Mesothelial cell of epicardium (in vitro differentiated cells): Measurements from ENCODE around the gene EAF1. TPM values are rescaled to one million over a fixed set of nuclear protein-coding genes. Genes with fewer than 3 reads are reported as not detected.
"Not testable (repeated sequence)": the region's sequence is repeated elsewhere in the genome, so short reads cannot be mapped to it uniquely, and the experiment has no call there.

ENCODE experiments used
- DNase-seq, 2 experiments: peaks; one replicate each; pipeline ENCODE4 v3.0.0; 2021; ENCODE audit warnings: low spot score in 2 of 2; ENCODE audit not compliant: unreplicated experiment in 2 of 2
- H3K27ac Mint-ChIP-seq: 2 replicates; pipeline ENCODE4 v1.8.0; 2021; ENCODE audit warnings: mixed read lengths
- H3K27me3 Mint-ChIP-seq: 2 replicates; pipeline ENCODE4 v1.8.0; 2021; ENCODE audit warnings: low read depth, mixed read lengths
- H3K36me3 Mint-ChIP-seq: 2 replicates; pipeline ENCODE4 v1.8.0; 2021; ENCODE audit warnings: mixed read lengths
- H3K4me1 Mint-ChIP-seq: 2 replicates; pipeline ENCODE4 v1.8.0; 2021; ENCODE audit warnings: mixed read lengths
- H3K4me3 Mint-ChIP-seq: 2 replicates; pipeline ENCODE4 v1.8.0; 2021; ENCODE audit warnings: mild to moderate bottlenecking, moderate library complexity, mixed read lengths
- H3K9me3 Mint-ChIP-seq: 2 replicates; pipeline ENCODE4 v1.8.0; 2021; ENCODE audit warnings: mixed read lengths
- total RNA-seq: library from RNA; stranded (reverse); gene quantifications from 3 replicates; pipeline ENCODE4 v1.2.1, GENCODE V29; 2021
- TF ChIP-seq, protein P1 (sequence below): fragments of 200-600 bp; sonication (generic); IDR thresholded peaks from one replicate; pipeline ENCODE4 v1.5.0; 2021; ENCODE audit warnings: antibody characterized with exemption; ENCODE audit not compliant: unreplicated experiment

EAF1 gene
- total RNA-seq, 1 donor from 2014 or later, result 17.1 TPM

DNA sequence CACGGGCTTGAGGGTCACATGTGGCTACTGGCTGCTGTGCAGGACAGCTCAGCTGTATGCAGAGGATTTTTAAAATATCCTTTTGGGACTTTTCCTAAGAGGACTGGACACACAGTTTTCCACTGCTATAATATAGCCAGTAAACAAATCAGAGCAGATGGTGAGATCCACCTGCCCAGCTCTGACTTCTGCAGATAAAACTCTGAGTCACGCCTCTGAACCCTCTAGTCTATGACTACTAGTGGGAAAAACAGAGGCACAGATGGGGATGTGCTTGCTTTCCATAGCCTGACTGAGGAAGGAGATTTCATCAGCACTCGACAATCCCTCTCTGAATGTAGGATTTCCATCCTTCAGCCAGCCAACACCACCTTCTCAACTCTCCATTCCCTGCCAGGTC, 49.0 kb downstream of the EAF1 start:
- Mint-ChIP-seq H3K36me3 (no peaks in the 10 kb centered on the region), H3K9me3 (peaks cover 4% of the 10 kb centered on the region), H3K4me3 (no peak overlapping the region), H3K27ac (no peak overlapping the region), H3K4me1 (no peaks in the 10 kb centered on the region), H3K27me3 (no peaks in the 10 kb centered on the region)
- TF ChIP-seq, protein P1, sequence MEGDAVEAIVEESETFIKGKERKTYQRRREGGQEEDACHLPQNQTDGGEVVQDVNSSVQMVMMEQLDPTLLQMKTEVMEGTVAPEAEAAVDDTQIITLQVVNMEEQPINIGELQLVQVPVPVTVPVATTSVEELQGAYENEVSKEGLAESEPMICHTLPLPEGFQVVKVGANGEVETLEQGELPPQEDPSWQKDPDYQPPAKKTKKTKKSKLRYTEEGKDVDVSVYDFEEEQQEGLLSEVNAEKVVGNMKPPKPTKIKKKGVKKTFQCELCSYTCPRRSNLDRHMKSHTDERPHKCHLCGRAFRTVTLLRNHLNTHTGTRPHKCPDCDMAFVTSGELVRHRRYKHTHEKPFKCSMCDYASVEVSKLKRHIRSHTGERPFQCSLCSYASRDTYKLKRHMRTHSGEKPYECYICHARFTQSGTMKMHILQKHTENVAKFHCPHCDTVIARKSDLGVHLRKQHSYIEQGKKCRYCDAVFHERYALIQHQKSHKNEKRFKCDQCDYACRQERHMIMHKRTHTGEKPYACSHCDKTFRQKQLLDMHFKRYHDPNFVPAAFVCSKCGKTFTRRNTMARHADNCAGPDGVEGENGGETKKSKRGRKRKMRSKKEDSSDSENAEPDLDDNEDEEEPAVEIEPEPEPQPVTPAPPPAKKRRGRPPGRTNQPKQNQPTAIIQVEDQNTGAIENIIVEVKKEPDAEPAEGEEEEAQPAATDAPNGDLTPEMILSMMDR, result no peak
- no peak for DNase-seq

DNA sequence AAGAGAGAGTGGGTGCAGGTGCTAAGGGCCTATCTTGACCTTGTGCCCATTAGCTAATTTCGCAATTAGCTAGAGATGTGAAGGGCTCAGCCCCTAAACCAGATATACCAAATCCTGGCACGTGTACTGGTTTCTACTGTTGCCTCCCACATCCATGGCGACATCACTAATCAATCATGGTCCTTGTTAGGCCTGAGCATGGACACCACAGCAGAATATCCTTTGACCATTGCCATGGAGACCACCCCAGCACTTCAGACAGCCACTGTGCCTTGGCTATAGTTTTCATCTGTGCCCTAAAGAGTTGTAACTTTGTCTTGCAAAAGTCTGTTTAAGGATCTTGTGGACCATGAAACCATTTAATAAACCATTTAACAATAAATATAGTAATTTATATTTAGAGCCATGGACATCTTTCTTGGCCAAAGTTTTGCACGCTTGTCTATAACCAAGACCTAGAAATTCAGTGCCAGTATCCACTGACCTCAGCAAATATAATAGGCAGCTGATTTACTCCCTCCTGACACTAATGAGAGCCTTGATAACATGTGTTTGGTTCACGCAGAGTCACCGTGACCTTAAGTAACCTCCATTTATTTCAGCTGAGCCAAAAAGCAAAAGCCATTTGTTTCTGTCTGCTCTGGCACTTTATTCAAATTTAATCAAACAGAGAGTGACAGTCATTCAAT, 50.7 kb downstream of the EAF1 start:
- Mint-ChIP-seq H3K4me1 (no peaks in the 10 kb centered on the region), H3K27ac (no peak overlapping the region), H3K4me3 (no peak overlapping the region), H3K36me3 (no peaks in the 10 kb centered on the region), H3K9me3 (peaks cover 13% of the 10 kb centered on the region), H3K27me3 (peaks cover 3% of the 10 kb centered on the region)
- TF ChIP-seq, protein P1, result no peak
- DNase-seq, result no peak

DNA sequence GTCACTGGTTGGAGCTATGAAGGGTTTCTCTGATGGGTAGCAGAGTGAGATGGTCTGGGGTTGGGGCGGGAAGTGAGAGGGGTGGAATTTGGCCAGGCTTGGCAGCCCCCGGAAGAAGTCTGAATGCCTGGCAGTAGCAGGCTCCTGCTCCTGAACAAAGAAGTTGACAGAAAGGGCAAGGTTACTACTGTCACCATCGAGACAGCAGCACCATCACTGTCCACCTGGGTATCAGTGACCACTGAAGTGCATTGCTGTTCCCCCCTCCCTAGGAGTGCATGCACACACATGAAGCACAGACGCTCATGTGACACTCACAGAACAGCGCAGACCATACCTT, 51.2 kb downstream of the EAF1 start:
- Mint-ChIP-seq H3K36me3 (no peaks in the 10 kb centered on the region), H3K9me3 (peaks cover 13% of the 10 kb centered on the region), H3K4me1 (no peaks in the 10 kb centered on the region), H3K27ac (no peak overlapping the region), H3K4me3 (no peak overlapping the region), H3K27me3 (peaks cover 8% of the 10 kb centered on the region)
- TF ChIP-seq, protein P1, result no peak
- DNase-seq, result no peak

DNA sequence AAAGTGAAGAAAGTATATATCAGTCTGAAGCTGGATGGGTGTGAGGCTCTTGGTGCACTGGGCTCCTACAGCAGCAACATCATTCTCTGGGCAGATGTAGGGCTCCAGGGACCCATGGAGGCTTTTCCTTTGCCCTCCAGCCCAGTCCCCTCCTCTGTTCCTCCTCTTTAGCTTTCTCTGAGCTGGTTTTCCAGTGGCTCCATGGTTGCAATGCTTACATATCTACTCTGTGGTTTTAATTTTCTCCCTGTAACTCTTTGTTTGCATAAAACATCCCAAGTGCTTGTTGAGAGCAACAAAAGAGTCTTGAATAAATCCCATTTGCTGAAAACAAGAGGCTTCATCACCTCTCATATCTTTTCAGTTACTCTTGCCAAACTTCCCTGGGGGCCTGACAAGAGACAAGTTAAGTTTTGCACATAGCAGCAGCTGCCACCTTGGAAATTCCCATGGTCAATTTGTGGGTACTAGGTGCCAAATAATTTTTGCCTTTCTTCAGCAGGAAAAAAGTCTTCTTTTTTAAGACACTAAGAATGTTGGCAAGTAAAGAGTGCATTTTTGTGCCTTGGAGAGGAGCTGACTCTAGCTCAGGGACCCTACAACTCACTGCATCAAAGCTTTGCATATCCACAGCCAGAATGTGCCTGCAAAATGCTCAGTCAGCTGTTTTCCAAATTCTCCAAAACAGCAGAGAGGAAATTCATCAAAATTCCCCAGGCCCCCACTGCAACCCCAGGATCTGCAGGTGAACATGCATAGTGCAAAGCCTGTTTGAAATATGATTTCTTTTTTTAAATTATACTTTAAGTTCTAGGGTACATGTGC, 52.2 kb downstream of the EAF1 start:
- H3K27me3 Mint-ChIP-seq, result peaks cover 8% of the 10 kb centered on the region
- DNase-seq, result no peak
- H3K4me1 Mint-ChIP-seq, result no peaks in the 10 kb centered on the region
- TF ChIP-seq, protein P1, result no peak
- peaks cover 16% of the 10 kb centered on the region for H3K9me3 Mint-ChIP-seq
- H3K36me3 Mint-ChIP-seq, result no peaks in the 10 kb centered on the region
- H3K4me3 Mint-ChIP-seq, result no peak overlapping the region
- no peak overlapping the region for H3K27ac Mint-ChIP-seq

DNA sequence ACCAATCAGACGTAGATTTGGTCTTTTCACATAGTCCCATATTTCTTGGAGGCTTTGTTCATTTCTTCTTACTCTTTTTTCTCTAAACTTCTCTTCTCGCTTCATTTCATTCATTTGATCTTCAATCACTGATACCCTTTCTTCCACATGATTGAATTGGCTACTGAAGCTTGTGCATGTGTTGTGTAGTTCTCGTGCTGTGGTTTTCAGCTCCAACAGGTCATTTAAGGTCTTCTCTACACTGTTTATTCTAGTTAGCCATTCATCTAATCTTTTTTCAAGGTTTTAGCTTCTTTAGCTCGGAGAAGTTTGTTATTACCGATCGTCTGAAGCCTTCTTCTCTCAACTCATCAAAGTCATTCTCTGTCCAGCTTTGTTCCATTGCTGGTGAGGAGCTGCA, 57.2 kb downstream of the EAF1 start:
- not testable (repeated sequence) for H3K27me3 Mint-ChIP-seq, H3K4me1 Mint-ChIP-seq, H3K27ac Mint-ChIP-seq, H3K4me3 Mint-ChIP-seq, DNase-seq
- Mint-ChIP-seq H3K9me3 (peaks cover 16% of the 10 kb centered on the region), H3K36me3 (peaks cover 13% of the 10 kb centered on the region)

DNA sequence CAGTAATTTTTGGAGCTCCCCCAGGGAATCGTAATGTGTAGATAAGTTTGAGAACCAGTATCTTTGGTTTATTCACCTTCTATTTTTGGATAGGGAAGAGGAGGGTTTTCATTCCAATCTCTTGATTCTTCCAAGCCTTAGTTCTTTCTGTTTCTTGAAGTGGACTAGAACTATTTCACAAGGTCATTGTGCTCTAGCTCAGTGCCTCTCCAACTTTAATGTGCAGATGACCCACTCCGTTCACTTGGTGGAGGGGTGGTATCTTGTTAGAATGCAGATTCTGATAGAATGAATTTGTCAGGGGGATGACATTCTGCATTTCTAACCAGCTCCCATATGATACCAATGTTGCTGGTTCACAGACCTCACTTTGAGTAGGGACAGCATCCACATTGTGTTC, 58.6 kb downstream of the EAF1 start:
- Mint-ChIP-seq H3K27me3 (peaks cover 8% of the 10 kb centered on the region), H3K9me3 (peaks cover 14% of the 10 kb centered on the region), H3K27ac (no peak overlapping the region), H3K36me3 (peaks cover 13% of the 10 kb centered on the region), H3K4me3 (no peak overlapping the region), H3K4me1 (no peaks in the 10 kb centered on the region)
- no peak for DNase-seq
- TF ChIP-seq, protein P1, result no peak
